ENCODE measurements around the gene N4BP3. TPM values are rescaled to one million over a fixed set of nuclear protein-coding genes. Genes with fewer than 3 reads are reported as not detected.
A peak's percentile ranks its signal among the peaks of the same experiment; 100 is the strongest.

N4BP3 gene
- total and polyA plus RNA-seq, 4 donors = 6.1 to 11.4 (median 8.6) TPM

DNA sequence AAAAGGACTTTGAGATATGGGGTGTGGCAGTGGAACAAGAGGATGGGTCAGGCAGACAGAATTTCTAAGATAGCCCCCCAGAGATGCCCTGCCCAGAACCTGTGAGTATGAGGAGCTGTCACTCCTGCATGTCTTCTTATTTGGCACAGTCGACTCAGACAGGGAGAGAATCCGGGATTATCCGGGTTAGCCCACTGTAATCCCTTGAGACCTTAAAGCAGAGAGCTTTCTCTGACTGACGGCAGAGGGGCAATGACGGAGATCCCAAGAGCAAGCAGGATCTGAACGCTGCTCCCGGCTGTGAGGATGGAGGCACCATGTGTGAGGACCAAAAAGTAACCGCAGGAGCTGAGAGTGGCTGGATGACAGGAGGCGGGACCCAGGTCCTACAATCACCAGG is 49.1 kb downstream of the N4BP3 start:
- TF ChIP-seq, protein P1, sequence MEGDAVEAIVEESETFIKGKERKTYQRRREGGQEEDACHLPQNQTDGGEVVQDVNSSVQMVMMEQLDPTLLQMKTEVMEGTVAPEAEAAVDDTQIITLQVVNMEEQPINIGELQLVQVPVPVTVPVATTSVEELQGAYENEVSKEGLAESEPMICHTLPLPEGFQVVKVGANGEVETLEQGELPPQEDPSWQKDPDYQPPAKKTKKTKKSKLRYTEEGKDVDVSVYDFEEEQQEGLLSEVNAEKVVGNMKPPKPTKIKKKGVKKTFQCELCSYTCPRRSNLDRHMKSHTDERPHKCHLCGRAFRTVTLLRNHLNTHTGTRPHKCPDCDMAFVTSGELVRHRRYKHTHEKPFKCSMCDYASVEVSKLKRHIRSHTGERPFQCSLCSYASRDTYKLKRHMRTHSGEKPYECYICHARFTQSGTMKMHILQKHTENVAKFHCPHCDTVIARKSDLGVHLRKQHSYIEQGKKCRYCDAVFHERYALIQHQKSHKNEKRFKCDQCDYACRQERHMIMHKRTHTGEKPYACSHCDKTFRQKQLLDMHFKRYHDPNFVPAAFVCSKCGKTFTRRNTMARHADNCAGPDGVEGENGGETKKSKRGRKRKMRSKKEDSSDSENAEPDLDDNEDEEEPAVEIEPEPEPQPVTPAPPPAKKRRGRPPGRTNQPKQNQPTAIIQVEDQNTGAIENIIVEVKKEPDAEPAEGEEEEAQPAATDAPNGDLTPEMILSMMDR (IDR thresholded peaks at IDR 0.05; ENCODE audit: control extremely low read depth, extremely low read depth) = no peak
- peaks cover 0 to 6% (median 0%) of the 10 kb centered on the region in 5 donors for H3K4me1 ChIP-seq (ENCODE audit: control insufficient read depth in 5 of 5, insufficient read depth in 5 of 5, low read length in 5 of 5)
- peaks cover 0 to 20% (median 5%) of the 10 kb centered on the region in 3 donors for H3K27me3 ChIP-seq (ENCODE audit: control insufficient read depth in 3 of 3, insufficient read depth in 3 of 3, low read length in 2 of 3)
- no peaks in the 10 kb centered on the region for H3K36me3 ChIP-seq (ENCODE audit: control insufficient read depth in 4 of 4, insufficient read depth in 4 of 4, low read length in 4 of 4)
- WGBS, 2 donors = 84 to 86% methylated on average over 9 of the region's 9 CpGs
- no peak overlapping the region for H3K4me3 ChIP-seq
- H3K9ac ChIP-seq (ENCODE audit: insufficient read depth in 1 of 2, low read length in 2 of 2) = no peak overlapping the region
- DNase-seq (no peak), ATAC-seq (ENCODE audit: insufficient read depth, low FRiP score) (no peak)
- no peak overlapping the region for H3K27ac ChIP-seq (ENCODE audit: low read depth in 1 of 2, low read length in 1 of 2)
- peaks cover 0 to 2% (median 0%) of the 10 kb centered on the region in 4 donors for H3K9me3 ChIP-seq (ENCODE audit: control insufficient read depth in 4 of 4, insufficient read depth in 3 of 4, low read length in 3 of 4)

DNA sequence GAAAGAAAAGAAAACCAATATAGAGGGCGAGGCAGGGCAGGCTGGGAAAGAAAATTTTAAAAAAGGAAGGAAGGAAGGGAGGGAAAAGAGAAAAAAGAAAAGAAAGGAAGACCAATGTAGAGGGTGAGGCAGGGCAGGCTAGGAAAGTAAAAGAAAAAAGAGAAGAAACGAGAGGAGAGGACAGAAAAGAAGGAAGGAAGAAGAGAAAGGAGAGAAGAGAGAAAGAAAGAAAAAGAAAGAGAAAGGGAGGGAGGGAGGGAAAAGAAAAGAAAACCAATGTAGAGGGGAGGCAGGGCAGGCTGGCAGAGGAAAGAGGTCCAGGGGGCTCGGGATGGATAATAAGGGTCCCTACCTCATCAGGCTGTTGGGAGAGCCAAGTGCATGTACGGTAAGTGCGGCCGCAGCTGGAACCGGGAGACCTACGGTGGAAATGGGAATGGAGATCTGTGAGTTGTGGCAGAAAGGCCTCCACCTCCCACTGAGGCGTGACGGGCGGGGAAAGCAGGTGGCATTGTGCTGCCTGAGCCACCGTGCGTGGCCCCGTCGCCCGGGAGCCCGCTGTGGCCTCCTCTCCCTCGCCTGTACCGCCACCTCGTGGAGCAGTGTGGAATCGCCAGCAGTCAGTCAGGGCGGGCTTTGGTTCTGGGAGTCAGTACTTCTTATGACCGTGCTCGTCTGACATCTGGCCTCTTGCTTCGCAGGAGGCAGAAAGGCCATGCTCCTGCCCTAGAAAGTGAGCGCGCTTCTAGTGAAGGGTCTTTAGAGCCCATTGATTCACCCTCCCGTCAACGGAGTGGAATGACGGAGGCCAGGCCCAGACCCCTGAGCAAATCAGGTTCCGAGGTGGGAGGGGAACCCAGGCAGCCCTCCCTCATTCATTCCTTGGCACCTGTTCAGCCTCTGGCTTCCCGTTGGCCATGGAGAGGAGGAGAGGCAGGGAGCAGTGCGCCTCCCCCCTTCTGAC is 50.7 kb downstream of the N4BP3 start:
- no peaks in the 10 kb centered on the region for H3K36me3 ChIP-seq (ENCODE audit: control insufficient read depth in 4 of 4, insufficient read depth in 4 of 4, low read length in 4 of 4)
- TF ChIP-seq, protein P1 (IDR thresholded peaks at IDR 0.05; ENCODE audit: control extremely low read depth, extremely low read depth) = peak; percentile 99
- WGBS, 2 donors = 12% methylated on average over 33 of the region's 33 CpGs
- peaks cover 0 to 6% (median 0%) of the 10 kb centered on the region in 5 donors for H3K4me1 ChIP-seq (ENCODE audit: control insufficient read depth in 5 of 5, insufficient read depth in 5 of 5, low read length in 5 of 5)
- peaks cover 0 to 20% (median 6%) of the 10 kb centered on the region in 3 donors for H3K27me3 ChIP-seq (ENCODE audit: control insufficient read depth in 3 of 3, insufficient read depth in 3 of 3, low read length in 2 of 3)
- H3K4me3 ChIP-seq = no peak overlapping the region
- DNase-seq (peak; percentile 75 to 84 (median 76)), ATAC-seq (ENCODE audit: insufficient read depth, low FRiP score) (peak; percentile 98)
- no peak overlapping the region for H3K27ac ChIP-seq (ENCODE audit: low read depth in 1 of 2, low read length in 1 of 2)
- H3K9me3 ChIP-seq (ENCODE audit: control insufficient read depth in 4 of 4, insufficient read depth in 3 of 4, low read length in 3 of 4) = peaks cover 0 to 2% (median 0%) of the 10 kb centered on the region in 4 donors
- H3K9ac ChIP-seq (ENCODE audit: insufficient read depth in 1 of 2, low read length in 2 of 2) = no peak overlapping the region

DNA sequence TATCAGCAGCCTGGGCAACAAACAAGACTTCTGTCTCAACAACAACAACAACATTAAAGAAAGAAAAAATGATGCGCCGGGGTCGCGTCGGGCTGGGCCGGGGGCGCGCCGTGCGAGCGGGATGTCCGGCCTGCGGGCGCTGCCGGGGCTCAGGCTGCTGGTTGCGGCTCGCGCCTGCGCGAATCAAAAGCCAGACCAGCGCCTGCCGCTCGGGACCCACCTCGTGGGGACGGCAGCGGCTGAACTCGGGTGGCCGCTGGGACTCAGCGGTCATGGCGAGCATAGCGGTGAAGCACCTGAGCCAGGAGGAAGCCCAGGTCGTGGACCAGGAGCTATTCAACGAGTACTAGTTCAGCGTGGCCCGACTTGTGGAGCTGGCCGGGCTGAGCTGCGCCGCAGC is 52.2 kb downstream of the N4BP3 start:
- Histone ChIP-seq H3K27ac (ENCODE audit: low read depth in 1 of 2, low read length in 1 of 2) (no peak overlapping the region), H3K27me3 (ENCODE audit: control insufficient read depth in 3 of 3, insufficient read depth in 3 of 3, low read length in 2 of 3) (peaks cover 0 to 20% (median 7%) of the 10 kb centered on the region in 3 donors), H3K4me1 (ENCODE audit: control insufficient read depth in 5 of 5, insufficient read depth in 5 of 5, low read length in 5 of 5) (peaks cover 0 to 6% (median 0%) of the 10 kb centered on the region in 5 donors), H3K9me3 (ENCODE audit: control insufficient read depth in 4 of 4, insufficient read depth in 3 of 4, low read length in 3 of 4) (peaks cover 0 to 2% (median 0%) of the 10 kb centered on the region in 4 donors), H3K9ac (ENCODE audit: insufficient read depth in 1 of 2, low read length in 2 of 2) (no peak overlapping the region), H3K36me3 (ENCODE audit: control insufficient read depth in 4 of 4, insufficient read depth in 4 of 4, low read length in 4 of 4) (no peaks in the 10 kb centered on the region), H3K4me3 (no peak overlapping the region)
- DNase-seq (no peak), ATAC-seq (ENCODE audit: insufficient read depth, low FRiP score) (no peak)
- TF ChIP-seq, protein P1 (IDR thresholded peaks at IDR 0.05; ENCODE audit: control extremely low read depth, extremely low read depth) = no peak
- 39 to 58% methylated on average over 38 of the region's 38 CpGs for WGBS, 2 donors
